Small intestine (tissue), 7 donors: ENCODE measurements around the gene SWT1. TPM values are rescaled to one million over a fixed set of nuclear protein-coding genes. Genes with fewer than 3 reads are reported as not detected.

ENCODE experiments used
- DNase-seq, 2 donors: peaks; one replicate each; pipeline versions ENCODE4 v3.0.0 to v3.0.0-alpha.2; 2013
- FAIRE-seq: peaks from 2 replicates; lab custom pipeline; 2012; peaks lifted over from hg19 to GRCh38; lab: Jason Lieb, UNC
- H3K27ac ChIP-seq, 3 donors: one replicate each; pipeline ENCODE4 v1.5.1; 2013; ENCODE audit warnings: low read length in 2 of 3, mild to moderate bottlenecking in 2 of 3, control low read depth in 1 of 3, inconsistent platforms in 1 of 3, low read depth in 1 of 3, moderate library complexity in 1 of 3
- H3K27me3 ChIP-seq, 3 donors: one replicate each; pipeline ENCODE4 v1.6.1; 2013; ENCODE audit warnings: low read length in 3 of 3, inconsistent platforms in 1 of 3; ENCODE audit not compliant: control insufficient read depth in 3 of 3, insufficient read depth in 3 of 3
- H3K36me3 ChIP-seq, 3 donors: one replicate each; pipeline ENCODE4 v1.6.1; 2013; ENCODE audit warnings: low read length in 3 of 3, inconsistent platforms in 1 of 3, low read depth in 1 of 3, mild to moderate bottlenecking in 1 of 3, moderate library complexity in 1 of 3; ENCODE audit not compliant: control insufficient read depth in 3 of 3, insufficient read depth in 2 of 3
- H3K4me1 ChIP-seq, 3 donors: one replicate each; pipeline ENCODE4 v1.6.1; 2013; ENCODE audit warnings: low read length in 2 of 3, inconsistent platforms in 1 of 3, low read depth in 1 of 3, mild to moderate bottlenecking in 1 of 3, moderate library complexity in 1 of 3; ENCODE audit not compliant: control insufficient read depth in 3 of 3, insufficient read depth in 2 of 3
- H3K4me3 ChIP-seq, 3 donors: one replicate each; pipeline ENCODE4 v1.5.1; 2013; ENCODE audit warnings: low read length in 3 of 3, control low read depth in 1 of 3, inconsistent platforms in 1 of 3, low read depth in 1 of 3, mild to moderate bottlenecking in 1 of 3, moderate library complexity in 1 of 3
- H3K9me3 ChIP-seq, 2 donors: one replicate each; pipeline ENCODE4 v1.6.1; 2013; ENCODE audit warnings: low read depth in 1 of 2, low read length in 1 of 2; ENCODE audit not compliant: control insufficient read depth in 2 of 2, insufficient read depth in 1 of 2
- WGBS, 3 donors: extraction: QIAGEN DNeasy Blood & Tissue Kit; methylation state at CpG; one replicate each; pipeline ENCODE4 v1.1.7; 2013; 5-methylcytosine and 5-hydroxymethylcytosine counted together
- polyA plus RNA-seq, 4 donors: library from polyadenylated mRNA; stranded (reverse) in 3 of 4; unstranded in 1 of 4; fragments of 200-250 nt in 3 of 4; fragments of 120-200 nt in 1 of 4; gene quantifications; one replicate each; pipeline versions ENCODE4 v1.2.1 to v1.2.3, GENCODE V29; 2013
- donor health status: healthy with polysubstance abuse.
- donor health status: control.
- donor health status: control.
- donor health status: Bipolar disorder and iron deficiency.
- donor health status: healthy.

Gene SWT1
- polyA plus RNA-seq, 4 donors = 2.4 to 5.6 (median 4.2) TPM

DNA sequence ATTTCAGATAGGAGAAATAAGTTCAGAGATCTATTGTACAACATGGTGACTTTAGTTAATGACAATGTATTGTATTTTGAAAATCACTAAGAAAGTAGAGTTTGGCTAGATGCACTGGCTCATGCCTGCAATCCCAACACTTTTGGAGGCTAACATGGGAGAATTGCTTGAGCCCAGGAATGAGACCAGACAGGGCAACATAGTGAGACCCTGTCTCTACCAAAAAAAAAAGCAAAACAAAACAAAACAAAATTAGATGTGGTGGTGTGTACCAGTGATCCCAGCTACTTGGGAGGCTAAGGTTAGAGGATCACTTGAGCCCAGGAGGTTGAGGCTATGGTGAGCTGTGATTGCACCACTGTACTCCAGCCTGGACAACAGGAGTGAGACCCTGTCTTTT, 132.9 kb downstream of the SWT1 start:
- FAIRE-seq = no peak
- Histone ChIP-seq H3K4me1 (no peaks in the 10 kb centered on the region), H3K9me3 (no peaks in the 10 kb centered on the region), H3K27me3 (no peaks in the 10 kb centered on the region), H3K4me3 (no peak overlapping the region), H3K36me3 (peaks cover 0 to 2% (median 0%) of the 10 kb centered on the region in 3 donors), H3K27ac (no peak overlapping the region)
- no peak for DNase-seq

DNA sequence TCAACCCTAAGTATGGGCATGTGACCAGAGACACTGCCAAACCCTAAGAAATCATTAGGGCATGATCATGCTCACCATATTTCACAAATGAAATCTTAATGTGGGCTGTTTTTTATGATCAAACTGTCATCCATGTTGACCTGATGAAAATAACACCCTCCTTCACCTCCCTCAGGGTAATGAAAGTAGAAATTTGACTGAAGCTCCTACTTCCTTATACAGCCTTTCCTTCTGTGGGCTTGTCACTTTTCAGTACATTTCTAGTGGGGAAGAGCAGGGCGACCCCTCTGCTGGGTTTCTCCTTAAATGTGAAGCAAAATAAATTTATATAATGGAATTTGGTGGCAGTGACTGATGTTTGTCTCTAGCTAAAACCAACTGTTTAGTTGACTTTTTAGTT, 134.2 kb downstream of the SWT1 start:
- no peak overlapping the region for H3K27ac ChIP-seq
- FAIRE-seq (no peak), DNase-seq (no peak)
- H3K4me1 ChIP-seq = no peaks in the 10 kb centered on the region
- WGBS, 3 donors = 85 to 86% (median 86%) methylated on average over 1 of the region's 1 CpG
- H3K4me3 ChIP-seq = no peak overlapping the region
- H3K27me3 ChIP-seq = no peaks in the 10 kb centered on the region
- peaks cover 0 to 4% (median 0%) of the 10 kb centered on the region in 3 donors for H3K36me3 ChIP-seq
- no peaks in the 10 kb centered on the region for H3K9me3 ChIP-seq

DNA sequence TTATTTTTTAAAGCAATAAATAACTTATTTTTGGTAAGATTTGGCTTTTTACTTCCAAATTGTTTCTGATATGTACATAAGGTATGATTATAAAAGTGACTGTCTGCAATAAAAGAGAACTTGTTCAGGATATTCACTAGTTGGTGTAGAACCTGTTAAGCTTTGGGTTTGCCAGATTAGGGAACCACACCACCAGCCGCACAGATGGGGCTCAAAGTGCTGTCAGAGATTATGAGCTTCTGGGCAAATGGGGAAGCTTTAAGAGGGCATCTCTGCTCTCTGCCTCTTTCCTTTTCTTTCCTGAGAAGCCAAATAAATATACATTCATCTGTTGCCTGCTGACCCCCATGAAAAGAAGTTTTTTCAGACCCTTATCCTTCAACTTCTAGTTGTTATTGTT, 134.7 kb downstream of the SWT1 start:
- 71 to 78% (median 77%) methylated on average over 1 of the region's 1 CpG for WGBS, 3 donors
- H3K9me3 ChIP-seq = no peaks in the 10 kb centered on the region

DNA sequence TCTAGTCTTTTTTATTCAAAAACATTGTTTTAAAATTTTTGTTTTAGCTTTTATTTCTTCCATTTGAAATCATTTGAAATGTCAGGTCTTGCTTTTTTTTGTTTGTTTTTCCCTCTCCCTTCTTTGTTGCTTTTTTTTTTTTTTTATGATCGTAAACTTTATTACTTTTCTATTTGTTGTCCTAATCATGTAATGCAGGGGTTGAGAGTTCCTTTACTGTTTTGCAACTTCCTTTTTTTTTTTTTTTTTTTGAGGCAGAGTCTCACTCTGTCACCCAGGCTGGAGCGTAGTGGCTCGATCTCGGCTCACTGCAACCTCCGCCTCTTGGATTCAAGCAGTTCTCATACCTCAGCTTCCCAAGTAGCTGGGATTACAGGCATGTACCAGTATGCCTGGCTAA, 135.3 kb downstream of the SWT1 start:
- H3K9me3 ChIP-seq = no peaks in the 10 kb centered on the region
- no peak overlapping the region for H3K27ac ChIP-seq
- 25 to 56% (median 43%) methylated on average over 5 of the region's 5 CpGs for WGBS, 3 donors
- no peaks in the 10 kb centered on the region for H3K4me1 ChIP-seq
- H3K36me3 ChIP-seq = peaks cover 0 to 4% (median 0%) of the 10 kb centered on the region in 3 donors
- FAIRE-seq (no peak), DNase-seq (peak in 1 of 2 donors; percentile 37)
- H3K4me3 ChIP-seq = no peak overlapping the region
- H3K27me3 ChIP-seq = no peaks in the 10 kb centered on the region

More for the DNA sequence above, 134.7 kb downstream of the SWT1 start:
- no peak for FAIRE-seq
- Histone ChIP-seq H3K4me1 (no peaks in the 10 kb centered on the region), H3K36me3 (peaks cover 0 to 4% (median 0%) of the 10 kb centered on the region in 3 donors), H3K27ac (no peak overlapping the region), H3K27me3 (no peaks in the 10 kb centered on the region), H3K4me3 (no peak overlapping the region)
- DNase-seq = no peak

DNA sequence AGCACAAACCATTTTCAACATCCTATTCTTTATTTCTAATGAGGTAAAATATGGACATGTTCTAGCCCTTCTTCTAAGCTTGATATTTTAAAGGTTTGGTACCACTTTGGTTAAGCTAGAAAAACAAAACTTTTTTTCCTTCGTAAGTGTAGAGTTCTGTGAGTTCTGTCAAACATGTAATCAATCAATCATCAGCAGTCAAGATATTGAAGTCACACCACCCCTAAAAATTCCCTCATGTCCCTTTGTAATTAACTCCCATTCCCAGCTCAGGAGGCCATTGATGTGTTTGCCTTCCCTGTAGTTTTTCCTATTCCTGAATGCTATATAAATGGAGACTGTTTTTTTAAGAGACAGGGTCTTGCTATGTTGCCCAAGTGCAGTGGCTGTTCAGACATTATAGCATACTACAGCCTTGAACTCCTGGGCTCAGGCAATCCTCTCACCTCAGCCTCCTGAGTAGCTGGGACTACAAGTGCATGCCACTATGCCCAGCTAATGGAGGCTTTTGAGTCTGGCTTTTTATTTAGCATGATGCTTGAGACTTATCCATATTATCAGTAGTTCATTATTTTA, 137.1 kb downstream of the SWT1 start:
- Histone ChIP-seq H3K9me3 (no peaks in the 10 kb centered on the region), H3K27me3 (no peaks in the 10 kb centered on the region), H3K4me1 (no peaks in the 10 kb centered on the region), H3K4me3 (no peak overlapping the region), H3K27ac (peak overlapping the region in 1 of 3 donors; percentile 19), H3K36me3 (peaks cover 3 to 10% (median 4%) of the 10 kb centered on the region in 3 donors)
- FAIRE-seq (no peak), DNase-seq (no peak)
- WGBS, 3 donors = 94 to 100% (median 98%) methylated on average over 1 of the region's 1 CpG

DNA sequence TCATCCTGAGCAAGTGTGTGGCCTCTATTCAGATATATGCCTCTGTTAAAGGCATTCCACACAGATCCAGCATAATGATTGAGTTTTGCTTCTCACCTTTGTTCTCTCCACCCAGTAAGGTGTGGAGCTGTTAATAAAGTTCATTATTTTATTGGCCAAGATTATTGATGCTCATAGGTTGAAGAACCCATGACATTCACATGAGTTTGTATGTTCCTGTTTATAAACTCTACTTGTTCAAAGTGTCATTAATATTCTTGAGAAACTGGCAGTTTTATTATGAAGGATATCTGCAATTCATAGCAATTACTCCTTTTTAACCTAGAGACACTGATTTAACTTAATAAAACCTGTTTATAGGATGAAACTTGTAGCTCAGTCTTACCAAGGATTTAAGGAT, 138.1 kb downstream of the SWT1 start:
- Histone ChIP-seq H3K9me3 (no peaks in the 10 kb centered on the region), H3K36me3 (peaks cover 4 to 16% (median 6%) of the 10 kb centered on the region in 3 donors), H3K4me1 (no peaks in the 10 kb centered on the region), H3K27ac (peak overlapping the region in 2 of 3 donors; percentile 32 to 47), H3K4me3 (no peak overlapping the region), H3K27me3 (no peaks in the 10 kb centered on the region)
- no peak for FAIRE-seq
- peak; percentile 54 to 74 for DNase-seq

DNA sequence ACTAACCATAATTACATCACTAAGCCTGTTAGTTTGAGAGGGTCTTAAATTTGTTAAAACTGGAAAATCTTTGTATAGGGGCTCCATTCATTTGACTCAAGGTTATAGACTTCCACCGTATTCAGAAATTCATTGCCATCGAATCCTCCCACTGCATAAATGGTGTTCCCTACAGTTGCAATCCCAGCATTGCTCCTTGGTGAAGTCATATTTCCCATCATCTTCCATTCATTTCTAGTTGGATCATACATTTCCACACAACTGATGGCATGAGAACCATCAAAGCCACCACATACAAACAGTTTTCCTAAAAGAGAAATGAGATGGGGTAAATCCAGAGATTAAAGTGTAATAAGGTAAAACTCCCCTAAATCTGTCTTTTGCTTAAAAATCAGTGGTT, 141.0 kb downstream of the SWT1 start:
- H3K27me3 ChIP-seq = no peaks in the 10 kb centered on the region

DNA sequence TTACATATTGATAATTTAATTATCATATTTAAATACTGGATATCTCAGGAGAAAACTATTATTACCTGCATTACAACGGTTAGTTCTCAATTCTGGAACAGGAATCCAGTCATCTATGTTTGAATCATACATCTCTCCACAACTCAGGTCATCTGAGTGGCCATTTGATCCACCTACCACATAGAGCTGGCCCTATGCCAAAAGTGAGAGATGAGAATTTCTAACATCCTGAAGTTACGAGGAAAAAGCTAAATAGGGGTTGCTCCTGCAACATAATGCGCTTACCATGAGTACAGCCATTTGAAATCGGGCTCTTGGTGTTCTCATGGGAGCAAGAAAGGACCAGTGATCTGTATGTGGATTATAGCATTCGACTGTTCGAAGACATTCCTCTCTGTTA, 143.2 kb downstream of the SWT1 start:
- no peak overlapping the region for H3K4me3 ChIP-seq
- no peaks in the 10 kb centered on the region for H3K9me3 ChIP-seq
- H3K27me3 ChIP-seq = no peaks in the 10 kb centered on the region
- DNase-seq = no peak
- H3K27ac ChIP-seq = no peak overlapping the region
- WGBS, 3 donors = 92 to 97% (median 95%) methylated on average over 6 of the region's 6 CpGs
- no peak for FAIRE-seq
- H3K36me3 ChIP-seq = peaks cover 6 to 30% (median 11%) of the 10 kb centered on the region in 3 donors
- no peaks in the 10 kb centered on the region for H3K4me1 ChIP-seq

More for the DNA sequence above, 141.0 kb downstream of the SWT1 start:
- Histone ChIP-seq H3K9me3 (no peaks in the 10 kb centered on the region), H3K36me3 (peaks cover 6 to 26% (median 9%) of the 10 kb centered on the region in 3 donors), H3K4me1 (no peaks in the 10 kb centered on the region), H3K4me3 (no peak overlapping the region), H3K27ac (no peak overlapping the region)
- WGBS, 3 donors = 90 to 98% (median 91%) methylated on average over 2 of the region's 2 CpGs
- DNase-seq = no peak
- FAIRE-seq = no peak

DNA sequence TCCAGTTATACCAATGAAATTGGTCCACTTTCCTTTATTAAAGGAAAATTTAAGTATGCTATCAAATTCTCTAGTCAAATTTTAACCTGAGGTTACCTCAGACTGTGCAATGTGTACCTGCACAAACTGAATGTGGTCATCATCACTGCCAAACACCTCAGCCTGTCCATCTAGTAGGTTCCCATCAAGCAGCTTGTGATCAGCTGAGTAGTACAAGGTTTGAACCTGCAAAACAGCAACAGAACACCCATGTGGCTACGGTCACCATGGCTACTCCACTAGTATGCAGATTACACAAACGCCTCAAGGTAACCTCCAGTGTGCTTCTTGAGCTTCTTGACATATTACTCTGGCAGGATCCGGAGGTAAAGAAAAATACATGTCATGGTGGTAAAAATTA, 148.5 kb downstream of the SWT1 start:
- Histone ChIP-seq H3K27ac (no peak overlapping the region), H3K9me3 (no peaks in the 10 kb centered on the region), H3K36me3 (peaks cover 5 to 33% (median 11%) of the 10 kb centered on the region in 3 donors), H3K27me3 (no peaks in the 10 kb centered on the region), H3K4me1 (no peaks in the 10 kb centered on the region), H3K4me3 (no peak overlapping the region)
- FAIRE-seq (no peak), DNase-seq (no peak)
- 97 to 98% (median 97%) methylated on average over 3 of the region's 3 CpGs for WGBS, 3 donors
